HG02852 (cell line): ENCODE results near the gene FBXO46.
"Not testable (repeated sequence)": the region's sequence is repeated elsewhere in the genome, so short reads cannot be mapped to it uniquely, and the experiment has no call there.

Experiments used
- ATAC-seq: cut with Tn5 transposase; IDR thresholded peaks from one replicate; pipeline ENCODE4 v1.9.1; 2021; ENCODE audit warnings: mild to moderate bottlenecking, moderate library complexity; ENCODE audit not compliant: unreplicated experiment

FBXO46 gene

DNA sequence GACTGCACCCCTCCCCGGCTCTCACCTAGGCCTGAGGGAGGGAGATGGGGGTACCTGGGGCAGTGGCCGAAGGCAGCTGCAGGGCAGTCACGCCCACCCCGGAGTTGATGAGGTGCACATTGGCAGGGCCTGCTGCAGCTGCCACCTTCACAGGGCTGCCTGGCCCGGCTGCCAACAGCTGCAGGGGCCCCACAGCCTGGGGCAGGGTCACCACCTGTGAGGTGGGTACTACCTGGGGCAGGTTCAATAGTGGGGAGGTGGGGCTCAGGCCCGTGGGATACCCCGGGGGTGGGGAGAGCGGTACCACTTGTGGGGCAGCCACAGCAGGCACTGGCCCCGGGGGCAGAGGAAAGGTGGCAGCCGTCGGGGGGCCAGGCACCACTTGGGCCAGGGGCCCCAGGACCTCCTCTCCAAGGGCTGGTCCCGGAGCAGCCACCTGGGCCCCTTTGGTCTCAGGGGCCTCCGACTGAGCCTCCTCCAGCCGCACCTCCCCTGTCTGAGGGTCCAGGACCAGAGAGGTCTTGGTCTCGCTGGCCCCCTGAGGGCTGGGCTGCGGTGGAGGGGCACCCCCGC lies 35.7 kb upstream of the FBXO46 start:
- no peak for ATAC-seq

DNA sequence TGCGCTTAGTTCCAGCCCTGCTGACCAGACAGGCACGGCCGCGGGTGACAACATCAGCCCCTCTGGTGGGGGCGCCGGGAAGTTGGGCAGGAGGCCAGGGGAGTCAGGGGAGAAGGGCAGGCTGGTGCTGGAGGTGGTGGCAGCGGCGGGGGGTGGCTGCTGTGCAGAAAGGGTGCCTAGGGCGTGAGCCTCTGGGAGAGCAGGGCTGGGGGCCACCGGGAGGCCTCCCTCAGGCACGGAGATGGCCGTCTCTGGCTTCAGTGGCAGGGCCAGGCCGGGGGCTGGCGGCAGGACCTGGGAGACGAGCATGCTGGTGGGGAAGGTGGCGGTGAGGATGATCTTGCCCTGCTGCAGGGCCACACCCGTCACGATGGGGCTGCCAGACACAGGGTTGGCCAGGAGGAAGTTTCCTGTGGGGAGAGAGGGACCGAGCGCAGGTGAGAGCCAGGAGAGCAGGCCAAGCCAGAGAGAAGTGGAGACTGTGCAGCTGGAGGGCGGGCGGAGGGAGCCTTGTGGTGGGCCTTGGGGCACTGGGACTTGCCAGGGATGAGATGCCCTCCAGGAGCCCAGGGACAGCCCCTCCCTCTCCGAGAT lies 35.1 kb upstream of the FBXO46 start:
- ATAC-seq, result no peak

DNA sequence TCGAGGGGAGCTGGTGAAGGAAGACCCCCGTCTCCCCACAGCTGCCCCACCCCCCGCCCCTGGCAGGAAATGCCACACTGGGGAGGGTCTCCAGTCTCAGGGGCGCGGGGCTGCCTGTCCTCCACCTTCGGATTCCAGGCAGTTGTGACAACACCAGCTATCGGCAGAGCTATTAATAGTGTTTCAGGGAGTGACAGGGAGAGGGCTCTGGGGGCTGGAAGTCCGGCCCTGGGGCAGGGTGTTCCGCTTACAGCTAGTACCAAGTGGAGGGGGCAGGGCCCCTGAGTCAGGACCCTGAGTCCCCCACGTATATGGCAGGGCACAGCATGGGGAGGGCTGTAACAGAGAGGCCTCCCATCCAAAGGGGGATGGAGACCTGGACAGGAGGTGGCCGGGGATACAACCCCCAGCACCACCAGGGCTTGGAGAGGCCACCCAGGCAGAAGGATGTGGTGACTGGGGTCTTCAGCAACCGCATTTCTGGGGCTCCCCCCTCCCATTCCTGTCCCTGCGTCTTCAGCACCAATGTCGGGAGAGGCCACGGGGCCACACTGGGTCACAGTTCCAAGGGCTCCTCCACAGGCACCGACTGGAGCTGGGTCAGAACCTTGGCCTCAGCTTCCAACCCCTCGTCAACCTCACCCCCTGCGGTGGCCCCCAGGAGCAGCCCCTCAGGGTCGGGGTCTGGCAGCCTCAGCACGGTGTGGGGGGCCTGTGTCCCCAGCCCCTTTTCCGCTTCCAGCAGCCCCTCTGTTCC lies 34.4 kb upstream of the FBXO46 start:
- ATAC-seq, result no peak

DNA sequence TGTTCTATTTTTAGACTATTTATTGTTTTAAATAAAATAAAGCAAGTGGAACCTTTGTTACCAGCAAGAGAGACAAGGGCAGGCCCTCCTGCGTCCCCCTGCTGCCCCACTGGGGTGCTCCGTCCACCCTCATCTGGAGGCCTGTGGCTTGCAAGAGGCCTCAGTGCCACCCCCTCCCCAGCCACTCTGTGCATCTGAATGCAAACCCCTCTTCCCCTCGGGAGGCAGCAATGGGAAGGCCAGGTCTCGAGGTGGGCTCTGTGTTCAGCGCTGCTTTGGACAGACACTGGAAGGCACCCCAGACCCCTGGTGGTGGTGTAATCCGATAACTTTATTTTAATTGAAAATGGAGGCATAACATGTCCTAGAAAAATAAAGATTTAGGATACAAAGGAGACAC lies 33.8 kb upstream of the FBXO46 start:
- no peak for ATAC-seq

DNA sequence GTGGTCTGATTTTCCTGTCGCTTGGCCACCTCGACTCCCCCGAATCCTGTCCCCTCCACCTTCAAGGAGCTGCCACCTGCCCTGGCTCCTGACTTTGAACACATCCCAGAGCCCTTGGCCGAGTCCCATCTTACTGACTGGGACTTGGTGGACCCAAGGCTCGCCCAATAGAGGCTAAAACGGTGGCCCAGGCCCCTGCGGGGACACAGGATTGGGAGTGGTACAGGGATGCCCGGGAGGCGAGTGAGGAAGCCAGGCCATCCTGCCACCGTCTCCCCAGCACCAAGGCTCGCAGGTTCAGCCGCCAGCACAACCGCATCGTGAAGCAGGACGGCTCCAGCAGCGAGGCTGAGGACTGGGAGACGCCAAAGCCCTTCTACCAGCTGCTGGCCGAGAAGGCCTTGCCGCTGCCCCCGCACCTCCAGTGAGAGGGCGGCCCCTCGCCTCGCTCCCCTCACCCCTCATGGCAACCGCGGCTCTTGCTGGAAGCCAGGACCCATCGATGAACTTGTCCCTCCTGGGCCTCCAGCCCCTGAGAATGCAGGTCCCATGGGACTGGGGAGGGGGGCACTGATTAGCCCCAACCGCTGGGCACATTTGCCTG lies 33.1 kb upstream of the FBXO46 start:
- ATAC-seq, result no peak

DNA sequence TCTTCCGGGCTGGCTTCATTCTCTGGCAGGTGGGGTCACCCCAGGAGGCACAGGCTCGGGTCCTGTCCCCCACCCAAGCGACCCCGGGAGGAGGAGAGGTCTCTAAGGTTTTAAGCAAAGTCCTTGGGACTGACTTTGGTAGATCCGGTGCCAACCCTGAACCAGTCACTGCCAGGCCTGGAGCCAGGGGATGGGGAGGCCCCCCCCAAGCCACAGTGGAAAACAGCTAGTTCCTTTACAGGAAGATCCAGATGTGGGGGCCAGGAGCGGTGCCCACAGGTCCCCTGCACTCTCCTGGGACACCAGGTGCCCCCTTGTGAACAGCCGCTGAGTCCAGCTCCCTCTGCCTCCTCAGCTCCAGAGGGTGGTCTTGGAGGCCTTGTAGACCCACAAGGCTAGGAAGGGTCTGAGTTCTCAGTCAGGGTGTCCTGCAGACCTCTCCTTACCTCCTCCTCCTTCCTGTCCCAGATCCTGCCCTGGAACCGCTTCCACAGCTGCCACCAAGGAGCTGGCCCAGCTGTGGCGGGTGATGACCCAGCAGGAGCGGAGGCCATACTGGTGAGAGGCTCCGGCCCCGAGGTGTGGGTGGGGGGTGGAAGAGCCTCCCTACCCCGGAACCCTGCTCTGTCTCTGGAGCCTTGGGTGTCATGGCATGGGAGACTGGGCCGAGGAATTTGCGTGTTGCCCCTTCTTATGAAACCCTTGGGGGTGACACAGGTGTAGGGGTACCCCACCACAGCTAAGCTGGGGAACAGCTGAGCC lies 32.4 kb upstream of the FBXO46 start:
- no peak for ATAC-seq

DNA sequence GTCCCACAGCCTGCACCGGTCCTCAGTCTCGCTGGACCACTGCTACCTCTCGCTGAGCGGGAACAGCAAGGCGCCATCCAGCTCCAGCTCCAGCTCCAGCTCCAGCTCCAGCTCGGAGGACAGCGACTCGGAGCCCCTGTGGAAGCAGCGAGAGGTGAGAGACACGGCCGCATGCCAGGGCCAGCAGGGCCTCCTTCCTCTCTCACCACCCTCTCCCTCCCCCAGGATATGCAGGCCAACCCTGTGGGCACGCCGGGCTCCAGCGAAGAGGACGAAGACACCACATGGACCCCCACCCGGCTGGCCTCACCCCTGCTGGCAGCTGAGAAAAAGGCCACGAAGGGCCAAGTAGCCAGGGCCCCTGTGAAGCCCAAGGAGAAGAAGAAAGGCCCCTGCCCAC lies 31.0 kb upstream of the FBXO46 start:
- no peak for ATAC-seq

DNA sequence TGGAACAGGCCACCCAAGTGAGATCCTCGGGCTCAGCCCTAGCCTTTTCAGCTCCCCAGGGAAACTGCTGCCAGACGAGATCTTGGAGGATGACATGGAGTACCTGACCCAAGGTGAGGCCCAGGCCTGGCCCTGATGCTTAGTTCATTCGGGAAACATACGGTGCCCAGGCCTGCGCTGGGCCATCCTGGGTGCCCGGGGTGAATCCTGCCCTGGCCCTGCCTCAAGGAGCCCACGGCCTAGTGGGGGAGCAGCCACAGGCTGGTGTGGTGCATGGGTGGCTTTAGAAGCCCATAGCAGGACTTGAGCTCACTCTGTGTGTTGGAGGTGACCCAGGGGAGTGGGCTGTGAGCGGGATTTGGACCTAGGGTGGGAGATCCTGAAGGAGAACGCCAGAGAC lies 28.2 kb upstream of the FBXO46 start:
- ATAC-seq, result no peak

DNA sequence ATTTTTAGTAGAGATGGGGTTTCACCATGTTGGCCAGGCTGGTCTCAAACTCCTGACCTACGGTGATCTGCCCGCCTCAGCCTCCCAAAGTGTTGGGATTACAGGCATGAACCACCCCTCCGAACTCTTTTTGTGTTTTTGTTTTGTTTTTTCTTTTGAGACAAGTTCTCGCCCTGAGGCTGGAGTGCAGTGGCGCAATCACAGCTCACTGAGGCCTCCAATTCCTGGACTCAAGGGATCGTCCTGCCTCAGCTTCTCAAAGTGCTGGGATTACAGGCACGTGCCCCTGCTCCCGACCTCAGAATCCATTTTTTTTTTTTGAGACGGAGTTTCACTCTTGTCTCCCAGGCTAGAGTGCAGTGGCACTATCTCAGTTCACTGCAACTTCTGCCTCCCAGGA lies 27.0 kb upstream of the FBXO46 start:
- ATAC-seq, result no peak

DNA sequence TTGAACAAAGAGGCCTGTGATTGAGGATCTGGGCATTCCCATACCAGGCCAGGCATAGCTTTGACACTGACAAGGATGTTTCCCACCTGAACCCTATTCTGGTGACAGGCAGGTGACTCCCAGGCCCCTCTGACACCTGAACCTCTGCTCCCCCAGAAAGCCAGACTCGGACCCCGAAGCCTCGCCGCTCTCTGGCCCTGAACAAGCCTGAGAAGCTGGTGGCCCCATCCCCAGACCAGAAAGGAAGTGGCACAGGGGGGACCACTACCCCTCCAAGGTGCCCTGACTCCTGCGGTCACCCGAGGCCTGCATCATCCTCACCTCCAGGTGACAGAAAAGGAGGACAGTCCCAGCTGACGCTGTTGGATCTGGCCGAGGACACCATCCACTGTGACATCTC lies 23.6 kb upstream of the FBXO46 start:
- no peak for ATAC-seq

DNA sequence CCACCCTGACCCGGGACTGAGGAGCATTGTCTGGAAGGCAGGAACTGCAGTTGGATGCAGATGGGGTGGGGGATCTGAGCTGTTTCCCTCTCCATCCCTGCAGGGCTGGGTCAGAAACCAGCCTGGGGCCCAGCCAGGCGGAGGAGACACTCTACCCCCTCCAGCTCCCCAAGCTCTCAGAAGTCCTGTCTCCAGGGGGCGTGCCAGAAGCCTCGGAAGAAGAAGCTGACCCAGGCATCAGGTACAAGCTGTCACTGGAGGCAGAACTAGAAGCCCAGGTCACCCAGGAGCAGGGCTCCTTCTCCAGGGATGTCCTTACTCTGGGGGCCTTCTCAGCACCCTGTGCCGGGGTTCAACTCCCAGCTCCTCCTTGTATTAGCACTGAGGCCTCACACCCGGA lies 22.9 kb upstream of the FBXO46 start:
- no peak for ATAC-seq

DNA sequence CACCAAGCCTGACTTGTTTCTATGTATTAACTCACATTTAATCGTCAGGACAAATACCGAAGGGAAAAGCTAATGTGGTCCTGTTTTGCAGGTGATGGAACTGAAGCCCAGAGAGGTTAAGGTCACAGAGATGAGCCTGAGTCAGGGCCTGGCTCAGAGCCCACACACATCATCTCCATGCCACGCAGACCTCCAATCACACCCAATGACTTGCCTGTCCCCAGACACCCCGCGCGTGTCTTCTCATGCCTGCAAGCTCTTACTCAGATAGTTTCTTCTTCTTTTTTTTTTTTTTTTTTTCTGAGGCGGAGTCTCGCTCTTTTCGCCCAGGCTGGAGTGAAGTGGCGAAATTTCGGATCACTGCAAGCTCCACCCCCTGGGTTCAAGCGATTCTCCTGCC lies 21.9 kb upstream of the FBXO46 start:
- no peak for ATAC-seq

DNA sequence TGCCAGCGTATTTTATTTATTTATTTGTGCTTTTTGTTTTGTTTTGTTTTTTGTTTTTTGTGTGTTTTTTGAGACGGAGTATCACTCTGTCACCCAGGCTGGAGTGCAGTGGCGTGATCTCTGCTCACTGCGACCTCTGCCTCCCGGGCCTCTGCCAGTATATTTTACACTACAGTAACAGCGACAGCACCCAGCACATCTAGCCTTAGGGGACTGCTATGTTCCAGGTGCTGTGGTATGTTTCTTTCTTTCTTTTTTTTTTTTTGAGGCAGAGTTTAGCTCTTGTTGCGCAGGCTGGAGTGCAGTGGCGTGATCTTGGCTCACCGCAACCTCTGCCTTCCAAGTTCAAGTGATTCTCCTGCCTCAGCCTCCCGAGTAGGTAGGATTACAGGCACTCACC lies 20.8 kb upstream of the FBXO46 start:
- ATAC-seq, result not testable (repeated sequence)

DNA sequence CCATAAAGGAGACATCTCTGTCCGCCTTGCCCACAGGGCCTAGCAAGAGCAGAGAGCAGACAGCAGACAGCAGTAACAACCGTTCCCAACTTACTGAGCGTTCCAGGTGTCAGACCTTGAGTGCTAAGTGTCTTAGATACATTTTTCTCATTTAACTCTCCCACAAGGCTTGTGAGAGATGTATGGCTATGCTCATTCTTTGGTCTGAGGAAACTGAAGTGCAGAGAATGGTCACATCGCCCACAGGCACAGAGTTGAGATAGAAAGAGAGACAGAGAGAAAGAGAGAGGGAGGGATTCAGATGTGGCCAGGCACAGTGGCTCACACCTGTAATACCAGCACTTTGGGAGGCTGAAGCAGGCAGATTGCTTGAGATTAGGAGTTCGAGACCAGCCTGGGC lies 16.8 kb upstream of the FBXO46 start:
- ATAC-seq, result no peak

DNA sequence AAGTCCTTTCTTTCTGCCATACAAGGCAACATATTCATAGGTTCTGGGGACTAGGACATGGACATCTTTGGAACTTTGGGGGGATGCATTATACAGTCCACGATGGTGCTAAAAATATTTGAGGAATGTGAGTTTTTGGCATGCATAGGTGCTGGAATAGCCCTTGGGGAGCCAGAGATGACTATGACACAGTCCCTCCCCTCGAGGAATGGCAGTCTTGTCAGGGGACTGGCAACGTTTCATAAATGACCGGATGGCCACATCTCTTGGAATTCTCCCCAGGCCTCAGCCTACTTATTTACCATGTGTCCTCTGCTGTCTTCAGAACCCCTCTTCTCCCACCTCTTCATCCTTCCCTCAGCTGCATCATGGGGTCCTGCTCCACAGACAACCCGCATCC lies 16.2 kb upstream of the FBXO46 start:
- no peak for ATAC-seq

DNA sequence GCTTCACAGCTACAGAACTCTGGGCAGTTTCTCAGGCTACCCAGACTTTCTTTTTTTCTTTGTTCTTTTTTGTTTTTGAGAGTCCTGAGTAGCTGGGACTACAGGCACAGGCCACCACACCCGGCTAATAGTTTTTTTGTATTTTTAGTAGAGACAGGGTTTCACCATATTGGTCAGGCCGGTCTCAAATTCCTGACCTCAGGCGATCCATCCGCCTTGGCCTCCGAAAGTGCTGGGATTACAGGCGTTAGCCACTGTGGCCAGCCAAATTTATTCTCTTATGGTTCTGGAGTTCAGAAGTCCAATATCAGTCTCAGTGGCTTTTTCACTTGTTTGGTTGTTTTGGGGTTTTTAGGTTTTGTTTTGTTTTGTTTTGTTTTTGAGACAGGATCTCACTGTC lies 14.9 kb upstream of the FBXO46 start:
- no peak for ATAC-seq

DNA sequence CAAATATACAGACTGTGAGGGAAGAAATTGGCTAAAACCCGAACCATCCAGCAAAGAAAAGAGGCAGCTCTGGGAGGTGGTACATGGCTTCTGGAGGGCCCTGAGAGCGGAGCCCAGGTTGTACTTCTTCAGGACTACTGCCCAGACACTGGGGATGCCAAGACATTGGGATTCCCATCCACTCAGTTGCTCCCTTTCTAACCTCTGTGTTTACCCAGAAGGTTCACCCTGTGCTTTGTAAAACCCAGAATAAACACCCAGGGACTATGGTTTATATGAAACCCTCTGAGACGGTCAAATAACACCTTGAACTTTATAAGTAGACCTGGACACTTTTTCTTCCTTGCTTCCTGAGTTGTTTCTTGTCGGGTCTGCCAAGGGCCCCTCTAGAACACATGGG lies 12.3 kb upstream of the FBXO46 start:
- no peak for ATAC-seq

DNA sequence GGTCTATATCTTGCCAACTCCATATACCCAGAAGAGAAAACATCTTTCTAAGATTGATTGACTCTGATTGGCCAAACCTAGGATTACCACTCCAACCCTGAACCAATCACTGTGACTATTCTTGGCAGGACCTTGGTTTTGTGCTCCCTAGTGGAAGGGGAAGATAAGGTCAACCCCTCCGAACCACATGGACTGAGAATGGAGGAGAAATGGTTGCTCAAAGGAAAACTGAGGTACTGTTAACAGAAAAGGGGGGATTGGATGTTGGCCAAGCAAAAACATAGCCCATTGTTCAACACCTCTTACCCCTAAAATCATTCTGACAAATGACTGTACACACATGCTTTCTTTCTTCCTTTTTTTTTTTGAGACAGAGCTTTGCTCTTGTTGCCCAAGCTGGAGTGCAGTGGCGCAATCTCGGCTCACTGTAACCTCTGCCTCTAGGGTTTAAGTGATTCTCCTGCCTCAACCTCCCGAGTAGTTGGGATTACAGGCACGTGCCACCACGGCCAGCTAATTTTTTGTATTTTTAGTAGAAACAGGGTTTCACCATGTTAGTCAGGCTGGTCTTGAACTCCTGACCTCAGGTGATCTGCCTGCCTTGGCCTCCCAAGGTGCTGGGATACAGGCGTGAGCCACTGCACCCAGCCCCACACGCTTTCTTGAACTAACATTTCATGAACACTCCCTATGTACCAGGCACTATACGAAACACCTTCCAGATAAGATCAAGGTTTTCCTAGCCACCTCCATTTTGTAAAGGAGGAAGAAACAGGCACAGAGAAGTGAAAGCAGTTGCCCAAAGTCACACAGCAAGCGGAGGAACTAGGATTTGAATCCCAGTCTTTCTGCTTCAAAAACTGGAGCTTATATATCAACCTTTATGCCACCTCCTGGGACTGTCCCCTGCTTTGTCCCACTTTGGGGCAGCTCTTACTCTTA lies 9.1 kb upstream of the FBXO46 start:
- no peak for ATAC-seq

DNA sequence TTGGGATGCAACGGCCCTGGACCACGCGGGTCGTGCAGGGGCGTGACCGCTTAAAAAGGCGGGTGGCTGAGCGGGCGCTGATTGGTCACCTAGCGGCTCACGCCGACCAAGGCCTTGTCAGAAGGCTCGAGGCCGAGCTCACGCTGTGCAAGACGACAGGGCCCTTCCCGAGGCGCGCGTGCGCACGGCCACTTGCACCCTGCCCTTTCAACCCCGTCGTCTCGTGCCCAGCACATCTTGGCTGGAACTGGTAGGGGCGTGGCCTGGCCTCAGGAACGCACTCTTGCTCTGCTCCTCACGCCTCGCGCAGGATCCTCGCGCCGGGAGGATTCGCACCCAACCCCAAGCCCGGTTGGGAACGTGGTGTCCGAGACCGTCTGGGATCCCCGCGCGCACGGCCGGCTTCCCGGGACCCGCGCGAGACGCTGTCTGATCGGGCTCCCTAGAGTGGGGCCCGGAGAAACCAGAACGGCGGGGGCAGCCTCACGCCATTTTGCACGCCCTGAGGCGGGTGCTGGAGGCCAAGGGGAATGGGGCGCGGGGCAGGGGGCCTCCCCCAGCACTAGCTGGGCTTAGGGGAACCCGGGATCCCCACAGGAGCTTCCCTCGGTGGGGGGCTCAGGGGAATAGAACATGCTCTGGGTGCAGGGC lies 2.6 kb upstream of the FBXO46 start, which contains the start of gene MEIOSIN:
Gene MEIOSIN, plus strand, starts transcription at position 280 of the 651 bp plus-strand sequence. CDS start 1,938 bp downstream, outside the sequence.
- ATAC-seq, result no peak
